ENCODE data around the gene FAM222A. TPM values are rescaled to one million over a fixed set of nuclear protein-coding genes. Genes with fewer than 3 reads are reported as not detected.

FAM222A gene
- polyA plus RNA-seq, 1 donor from 2014 or later: 8.5 TPM

DNA sequence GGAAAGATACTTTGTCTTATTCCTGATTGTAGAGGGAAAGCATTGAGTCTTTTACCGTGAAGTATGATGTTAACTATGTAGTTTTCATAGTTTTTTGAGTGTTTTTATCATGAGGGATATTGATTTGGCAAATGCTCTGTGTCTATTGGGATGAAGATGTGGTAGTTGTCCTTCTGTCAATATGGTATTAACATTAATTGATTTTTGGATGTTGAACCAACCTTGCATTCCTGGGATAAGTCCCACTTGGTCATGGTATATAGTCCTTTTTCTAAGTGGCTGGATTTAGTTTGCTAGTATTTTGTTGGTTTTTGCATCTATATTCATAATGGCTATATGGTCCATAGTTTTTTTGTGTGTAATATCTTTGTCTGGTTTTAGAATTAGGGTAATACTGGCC is 42.8 kb downstream of the FAM222A start:
- Histone ChIP-seq H3K4me2 (ENCODE audit: low read length) (no peak overlapping the region), H3K9me3 (ENCODE audit: low read length) (peaks cover 2% of the 10 kb centered on the region), H2AFZ (ENCODE audit: low read depth, low read length) (no peak overlapping the region), H4K20me1 (ENCODE audit: insufficient read depth) (no peaks in the 10 kb centered on the region), H3K36me3 (ENCODE audit: insufficient read depth, low read length) (no peaks in the 10 kb centered on the region), H3K9me2 (ENCODE audit: insufficient read depth, low read length) (no peaks in the 10 kb centered on the region), H3K79me2 (replicated peaks; ENCODE audit: insufficient read depth, low read length) (peaks cover 48% of the 10 kb centered on the region), H3K9ac (ENCODE audit: low read length) (no peak overlapping the region), H3K27me3 (ENCODE audit: insufficient read depth, low read depth, low read length) (no peaks in the 10 kb centered on the region), H3K4me3 (ENCODE audit: low read length) (no peak overlapping the region), H3K27ac (ENCODE audit: low read length) (no peak overlapping the region), H3F3A (ENCODE audit: insufficient read depth, low read length, poor library complexity, severe bottlenecking) (no peaks in the 10 kb centered on the region)
- TF ChIP-seq REST (IDR thresholded peaks at IDR 0.05; ENCODE audit: borderline replicate concordance) (no peak), RAD21 (conservative IDR thresholded peaks at IDR 0.05) (no peak), MXI1 (conservative IDR thresholded peaks at IDR 0.05; ENCODE audit: poor library complexity, severe bottlenecking) (no peak), EZH2 (IDR thresholded peaks at IDR 0.05; ENCODE audit: borderline replicate concordance, insufficient read depth, low read length, poor library complexity, severe bottlenecking) (no peak), TAF1 (IDR thresholded peaks at IDR 0.05; ENCODE audit: low read depth) (no peak), POLR2AphosphoS5 (IDR thresholded peaks at IDR 0.05) (no peak), EP300 (conservative IDR thresholded peaks at IDR 0.05; ENCODE audit: poor library complexity, severe bottlenecking) (no peak), SMC3 (conservative IDR thresholded peaks at IDR 0.05; ENCODE audit: poor library complexity) (no peak)
- TF ChIP-seq, protein P1, sequence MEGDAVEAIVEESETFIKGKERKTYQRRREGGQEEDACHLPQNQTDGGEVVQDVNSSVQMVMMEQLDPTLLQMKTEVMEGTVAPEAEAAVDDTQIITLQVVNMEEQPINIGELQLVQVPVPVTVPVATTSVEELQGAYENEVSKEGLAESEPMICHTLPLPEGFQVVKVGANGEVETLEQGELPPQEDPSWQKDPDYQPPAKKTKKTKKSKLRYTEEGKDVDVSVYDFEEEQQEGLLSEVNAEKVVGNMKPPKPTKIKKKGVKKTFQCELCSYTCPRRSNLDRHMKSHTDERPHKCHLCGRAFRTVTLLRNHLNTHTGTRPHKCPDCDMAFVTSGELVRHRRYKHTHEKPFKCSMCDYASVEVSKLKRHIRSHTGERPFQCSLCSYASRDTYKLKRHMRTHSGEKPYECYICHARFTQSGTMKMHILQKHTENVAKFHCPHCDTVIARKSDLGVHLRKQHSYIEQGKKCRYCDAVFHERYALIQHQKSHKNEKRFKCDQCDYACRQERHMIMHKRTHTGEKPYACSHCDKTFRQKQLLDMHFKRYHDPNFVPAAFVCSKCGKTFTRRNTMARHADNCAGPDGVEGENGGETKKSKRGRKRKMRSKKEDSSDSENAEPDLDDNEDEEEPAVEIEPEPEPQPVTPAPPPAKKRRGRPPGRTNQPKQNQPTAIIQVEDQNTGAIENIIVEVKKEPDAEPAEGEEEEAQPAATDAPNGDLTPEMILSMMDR (IDR thresholded peaks at IDR 0.05; ENCODE audit: poor library complexity, severe bottlenecking): no peak

DNA sequence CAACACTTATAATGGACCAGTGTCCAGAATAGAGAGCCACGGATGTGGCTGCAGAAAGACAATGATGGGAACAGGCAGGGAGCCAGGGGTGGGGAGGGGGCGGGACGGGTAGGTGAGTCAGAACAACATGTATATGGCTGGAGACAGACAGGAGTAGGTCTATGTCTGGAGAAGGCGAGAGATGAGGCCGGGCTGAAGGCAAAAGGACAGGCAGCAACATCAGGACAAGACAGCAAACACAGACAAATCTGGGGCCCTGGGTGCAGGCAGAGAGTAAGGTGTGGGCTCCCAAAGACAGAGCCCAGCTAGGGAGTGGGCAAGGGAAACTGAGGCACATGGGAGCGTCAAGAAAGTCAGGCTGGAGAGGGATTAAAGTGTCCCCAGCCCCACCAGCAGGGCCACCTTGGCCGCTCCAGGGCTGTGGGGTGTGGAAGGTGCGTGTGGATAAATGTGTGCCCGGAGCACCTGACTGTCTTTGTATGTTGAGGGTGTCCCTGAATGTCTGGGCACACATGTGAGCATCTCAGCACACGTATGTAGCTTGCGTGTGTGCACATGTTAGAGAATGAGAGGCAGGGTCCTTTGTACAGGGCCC is 44.1 kb downstream of the FAM222A start:
- Histone ChIP-seq H3K9me2 (ENCODE audit: insufficient read depth, low read length) (no peaks in the 10 kb centered on the region), H3K9ac (ENCODE audit: low read length) (no peak overlapping the region), H3K9me3 (ENCODE audit: low read length) (no peaks in the 10 kb centered on the region), H3K4me2 (ENCODE audit: low read length) (no peak overlapping the region), H3K27me3 (ENCODE audit: insufficient read depth, low read depth, low read length) (no peaks in the 10 kb centered on the region), H3K4me3 (ENCODE audit: low read length) (no peak overlapping the region), H4K20me1 (ENCODE audit: insufficient read depth) (no peaks in the 10 kb centered on the region), H3F3A (ENCODE audit: insufficient read depth, low read length, poor library complexity, severe bottlenecking) (no peaks in the 10 kb centered on the region), H3K36me3 (ENCODE audit: insufficient read depth, low read length) (no peaks in the 10 kb centered on the region), H2AFZ (ENCODE audit: low read depth, low read length) (no peak overlapping the region), H3K79me2 (replicated peaks; ENCODE audit: insufficient read depth, low read length) (peaks cover 36% of the 10 kb centered on the region), H3K27ac (ENCODE audit: low read length) (no peak overlapping the region)
- TF ChIP-seq EZH2 (IDR thresholded peaks at IDR 0.05; ENCODE audit: borderline replicate concordance, insufficient read depth, low read length, poor library complexity, severe bottlenecking) (no peak), TAF1 (IDR thresholded peaks at IDR 0.05; ENCODE audit: low read depth) (no peak), EP300 (conservative IDR thresholded peaks at IDR 0.05; ENCODE audit: poor library complexity, severe bottlenecking) (no peak), REST (IDR thresholded peaks at IDR 0.05; ENCODE audit: borderline replicate concordance) (no peak), MXI1 (conservative IDR thresholded peaks at IDR 0.05; ENCODE audit: poor library complexity, severe bottlenecking) (no peak), POLR2AphosphoS5 (IDR thresholded peaks at IDR 0.05) (no peak), SMC3 (conservative IDR thresholded peaks at IDR 0.05; ENCODE audit: poor library complexity) (no peak), RAD21 (conservative IDR thresholded peaks at IDR 0.05) (no peak)
- TF ChIP-seq, protein P1 (IDR thresholded peaks at IDR 0.05; ENCODE audit: poor library complexity, severe bottlenecking): no peak

All from neural cell (in vitro differentiated cells).